GM12892 (cell line): ENCODE measurements around the gene DNM3.

Source experiments
- POLR2A ChIP-seq: IDR thresholded peaks from 2 replicates; pipeline ENCODE4 v1.6.1; 2011; ENCODE audit warnings: low read depth, low read length, control low read depth
- POLR2AphosphoS5 ChIP-seq: IDR thresholded peaks from 2 replicates; pipeline ENCODE4 v1.6.1; 2011; ENCODE audit warnings: low read depth, low read length, control low read depth
- TAF1 ChIP-seq: IDR thresholded peaks from 2 replicates; pipeline ENCODE4 v1.6.1; 2011; ENCODE audit warnings: low read depth, mild to moderate bottlenecking, control low read depth, low read length, borderline replicate concordance

- TF ChIP-seq POLR2A, result no peak
- TF ChIP-seq POLR2AphosphoS5, result no peak
- no peak for TF ChIP-seq TAF1
Measured at GRCh38 chr1:172398193-172398592, 556.9 kb downstream of the DNM3 start.
